HG02970 (cell line): ENCODE data around the gene TRIO.

Experiments used
- ATAC-seq: cut with Tn5 transposase; IDR thresholded peaks from one replicate; pipeline ENCODE4 v1.9.1; 2021; ENCODE audit warnings: mild to moderate bottlenecking, moderate library complexity, moderate number of reproducible peaks; ENCODE audit not compliant: unreplicated experiment, low FRiP score

Gene TRIO

GRCh38 chr5:14145435-14146334 lies 2.5 kb downstream of the TRIO start:
- ATAC-seq: no peak

- no peak for ATAC-seq
Observed at GRCh38 chr5:14146725-14147124, 3.6 kb downstream of the TRIO start.

GRCh38 chr5:14147210-14147609 lies 4.1 kb downstream of the TRIO start:
- no peak for ATAC-seq

GRCh38 chr5:14148483-14148882 lies 5.3 kb downstream of the TRIO start:
- no peak for ATAC-seq

- ATAC-seq: no peak
Observed at GRCh38 chr5:14148890-14149671, 5.9 kb downstream of the TRIO start.

GRCh38 chr5:14149672-14150274 lies 6.6 kb downstream of the TRIO start:
- no peak for ATAC-seq

- no peak for ATAC-seq
Observed at GRCh38 chr5:14151416-14151815, 8.3 kb downstream of the TRIO start.

GRCh38 chr5:14153071-14153864 lies 10.1 kb downstream of the TRIO start:
- no peak for ATAC-seq

- ATAC-seq: no peak
Observed at GRCh38 chr5:14153932-14154731, 11.0 kb downstream of the TRIO start.

GRCh38 chr5:14155075-14155474 lies 11.9 kb downstream of the TRIO start:
- no peak for ATAC-seq

- no peak for ATAC-seq
Observed at GRCh38 chr5:14155739-14156138, 12.6 kb downstream of the TRIO start.

GRCh38 chr5:14156290-14156649 lies 13.1 kb downstream of the TRIO start:
- no peak for ATAC-seq

GRCh38 chr5:14156650-14157492 lies 13.7 kb downstream of the TRIO start:
- no peak for ATAC-seq

GRCh38 chr5:14157493-14157782 lies 14.3 kb downstream of the TRIO start:
- ATAC-seq: no peak

- ATAC-seq: no peak
Observed at GRCh38 chr5:14158890-14159666, 15.9 kb downstream of the TRIO start.

GRCh38 chr5:14161825-14162556 lies 18.8 kb downstream of the TRIO start:
- no peak for ATAC-seq
